WERI-Rb-1 (cell line): ENCODE results near the gene CALML3.

Source experiments
- DNase-seq: peaks from one replicate; pipeline ENCODE4 v3.0.0-alpha.2; 2020
- H3K27ac ChIP-seq: fragments of 250-450 bp; sonication (Bioruptor Pico); 2 replicates; pipeline ENCODE4 v1.5.1; 2020; ENCODE audit warnings: mild to moderate bottlenecking, moderate library complexity
- H3K27me3 ChIP-seq: fragments of 250-450 bp; sonication (Bioruptor Pico); 2 replicates; pipeline ENCODE4 v1.5.1; 2021; ENCODE audit warnings: mild to moderate bottlenecking, low read depth, moderate library complexity; ENCODE audit not compliant: insufficient read depth, severe bottlenecking
- H3K36me3 ChIP-seq: fragments of 250-450 bp; sonication (Bioruptor Pico); 2 replicates; pipeline ENCODE4 v1.5.1; 2020; ENCODE audit warnings: mild to moderate bottlenecking, moderate library complexity
- H3K4me3 ChIP-seq: 2 replicates; pipeline ENCODE4 v1.5.1; 2011; ENCODE audit warnings: low read depth, mild to moderate bottlenecking, control low read depth, low read length
- H3K9me3 ChIP-seq: fragments of 250-450 bp; sonication (Bioruptor Pico); 2 replicates; pipeline ENCODE4 v1.5.1; 2021; ENCODE audit warnings: mild to moderate bottlenecking, moderate library complexity; ENCODE audit not compliant: severe bottlenecking
- TF ChIP-seq, protein P1 (sequence below): IDR thresholded peaks from 2 replicates; pipeline ENCODE4 v1.5.1; 2011; ENCODE audit warnings: low read depth, mild to moderate bottlenecking, control low read depth, inconsistent platforms, low read length

The CALML3 gene

DNA sequence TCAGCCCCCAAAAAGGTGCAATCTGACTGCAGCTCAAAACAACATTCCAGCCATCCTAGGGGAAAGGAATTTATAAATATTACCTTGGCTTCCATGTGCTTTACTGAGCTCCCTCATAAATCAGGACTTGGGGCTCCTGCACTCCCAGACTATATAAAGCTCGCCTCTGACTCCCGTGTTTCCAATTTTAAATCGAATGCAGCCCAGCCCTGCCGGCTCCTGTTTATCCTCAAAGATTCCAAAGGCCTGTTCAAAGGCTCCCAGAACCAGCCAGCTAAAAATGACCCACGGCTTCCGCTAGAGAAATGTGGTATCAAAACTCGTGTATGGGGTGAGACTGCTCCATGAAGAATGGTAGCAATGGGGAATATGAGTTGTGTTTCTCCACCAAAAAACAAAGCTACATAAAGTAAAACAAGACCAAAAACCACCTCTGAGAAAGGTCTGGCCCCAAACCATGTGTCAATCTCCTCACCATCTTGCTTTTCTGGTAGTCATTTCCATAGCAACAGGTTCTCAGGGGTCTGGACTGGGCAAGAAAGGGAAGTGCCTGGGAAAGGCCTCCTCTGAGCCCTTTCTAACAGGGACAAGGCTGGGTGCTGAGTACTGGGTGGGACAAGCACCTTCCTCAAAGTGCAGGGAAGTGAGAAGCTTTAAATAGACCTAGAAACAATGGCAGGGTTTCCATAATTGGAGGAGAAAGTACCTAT, 5.1 kb downstream of the CALML3 start:
- TF ChIP-seq, protein P1, sequence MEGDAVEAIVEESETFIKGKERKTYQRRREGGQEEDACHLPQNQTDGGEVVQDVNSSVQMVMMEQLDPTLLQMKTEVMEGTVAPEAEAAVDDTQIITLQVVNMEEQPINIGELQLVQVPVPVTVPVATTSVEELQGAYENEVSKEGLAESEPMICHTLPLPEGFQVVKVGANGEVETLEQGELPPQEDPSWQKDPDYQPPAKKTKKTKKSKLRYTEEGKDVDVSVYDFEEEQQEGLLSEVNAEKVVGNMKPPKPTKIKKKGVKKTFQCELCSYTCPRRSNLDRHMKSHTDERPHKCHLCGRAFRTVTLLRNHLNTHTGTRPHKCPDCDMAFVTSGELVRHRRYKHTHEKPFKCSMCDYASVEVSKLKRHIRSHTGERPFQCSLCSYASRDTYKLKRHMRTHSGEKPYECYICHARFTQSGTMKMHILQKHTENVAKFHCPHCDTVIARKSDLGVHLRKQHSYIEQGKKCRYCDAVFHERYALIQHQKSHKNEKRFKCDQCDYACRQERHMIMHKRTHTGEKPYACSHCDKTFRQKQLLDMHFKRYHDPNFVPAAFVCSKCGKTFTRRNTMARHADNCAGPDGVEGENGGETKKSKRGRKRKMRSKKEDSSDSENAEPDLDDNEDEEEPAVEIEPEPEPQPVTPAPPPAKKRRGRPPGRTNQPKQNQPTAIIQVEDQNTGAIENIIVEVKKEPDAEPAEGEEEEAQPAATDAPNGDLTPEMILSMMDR, result no peak
- H3K36me3 ChIP-seq, result no peaks in the 10 kb centered on the region

DNA sequence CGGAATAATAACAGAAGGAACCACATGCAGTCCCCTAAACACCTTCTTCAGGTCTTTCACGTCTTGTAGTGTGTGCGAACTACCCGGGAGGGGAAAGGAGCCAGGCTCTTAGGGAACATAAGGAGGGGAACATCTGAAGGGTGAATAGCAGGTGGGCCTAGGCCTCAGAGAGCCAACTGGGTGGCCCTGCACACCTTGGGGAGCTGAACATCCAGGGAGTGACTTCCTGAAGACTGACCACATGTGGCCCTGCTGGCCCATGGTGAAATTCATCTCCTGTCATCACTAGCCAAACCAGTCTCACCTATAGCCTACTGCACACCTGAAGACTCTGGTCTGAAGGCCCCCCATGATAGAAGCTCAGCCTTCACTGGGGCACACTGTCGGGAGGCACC, 5.6 kb downstream of the CALML3 start:
- Histone ChIP-seq H3K4me3 (no peak overlapping the region), H3K27me3 (no peaks in the 10 kb centered on the region), H3K27ac (no peak overlapping the region), H3K36me3 (no peaks in the 10 kb centered on the region), H3K9me3 (no peaks in the 10 kb centered on the region)
- DNase-seq, result no peak
- TF ChIP-seq, protein P1, result no peak

More for the DNA sequence above, 5.1 kb downstream of the CALML3 start:
- no peaks in the 10 kb centered on the region for H3K27me3 ChIP-seq
- DNase-seq, result no peak
- H3K4me3 ChIP-seq, result no peak overlapping the region
- no peak overlapping the region for H3K27ac ChIP-seq
- no peaks in the 10 kb centered on the region for H3K9me3 ChIP-seq

- Histone ChIP-seq H3K36me3 (no peaks in the 10 kb centered on the region), H3K9me3 (no peaks in the 10 kb centered on the region), H3K4me3 (no peak overlapping the region), H3K27me3 (no peaks in the 10 kb centered on the region), H3K27ac (no peak overlapping the region)
- TF ChIP-seq, protein P1, result no peak
- DNase-seq, result no peak
Measured at GRCh38 chr10:5530846-5531557, 6.2 kb downstream of the CALML3 start.

- no peak for DNase-seq
- Histone ChIP-seq H3K9me3 (no peaks in the 10 kb centered on the region), H3K27me3 (no peaks in the 10 kb centered on the region), H3K27ac (no peak overlapping the region), H3K36me3 (no peaks in the 10 kb centered on the region), H3K4me3 (no peak overlapping the region)
- TF ChIP-seq, protein P1, result no peak
Measured at GRCh38 chr10:5531558-5532306, 7.0 kb downstream of the CALML3 start.

DNA sequence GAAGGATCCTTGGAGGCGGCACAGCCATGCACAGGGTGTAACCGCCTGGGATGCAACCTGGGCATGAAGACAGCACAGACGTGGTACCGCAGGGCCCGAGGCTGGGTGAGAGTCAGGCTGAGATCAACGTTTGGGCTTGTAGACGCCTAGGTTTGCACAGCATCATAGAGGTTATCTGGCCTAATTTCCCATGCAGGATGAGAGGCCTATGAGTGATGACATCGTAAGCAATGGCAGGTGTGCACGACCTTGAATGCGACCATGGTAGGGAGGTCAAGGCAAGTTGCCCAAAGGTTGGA, 7.5 kb downstream of the CALML3 start:
- Histone ChIP-seq H3K27ac (no peak overlapping the region), H3K36me3 (no peaks in the 10 kb centered on the region), H3K27me3 (no peaks in the 10 kb centered on the region), H3K9me3 (no peaks in the 10 kb centered on the region), H3K4me3 (no peak overlapping the region)
- no peak for DNase-seq
- TF ChIP-seq, protein P1, result no peak
